Measurements from ENCODE around the gene INCA1. TPM values are rescaled to one million over a fixed set of nuclear protein-coding genes. Genes with fewer than 3 reads are reported as not detected.

Gene INCA1, protein sequence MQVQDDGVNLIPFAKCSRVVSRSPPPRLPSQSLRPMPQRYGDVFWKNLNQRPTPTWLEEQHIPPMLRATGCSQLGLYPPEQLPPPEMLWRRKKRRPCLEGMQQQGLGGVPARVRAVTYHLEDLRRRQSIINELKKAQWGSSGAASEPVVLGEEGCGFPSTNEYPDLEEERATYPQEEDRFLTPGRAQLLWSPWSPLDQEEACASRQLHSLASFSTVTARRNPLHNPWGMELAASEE
- total RNA-seq, result 1 to 10 TPM in 1 of 2 donors, under 1 TPM in 1; 0.99 to 1.7 TPM
- polyA plus RNA-seq (2013, experiment 1 of 2), result 0.89 TPM
- 0.87 TPM for polyA plus RNA-seq (2013, experiment 2 of 2)
- long read RNA-seq, experiment 1, result 0 reads
- long read RNA-seq, experiment 2, partial matches to known transcripts, result 1 of 5 reads
- long read RNA-seq, experiment 2, other reads (novel, unspliced or antisense), result 4 of 5 reads
- long read RNA-seq, experiment 3, result 0 reads
- long read RNA-seq, experiment 4, partial matches to known transcripts, result 0 of 2 reads
- long read RNA-seq, experiment 4, other reads (novel, unspliced or antisense), result 2 of 2 reads

DNA sequence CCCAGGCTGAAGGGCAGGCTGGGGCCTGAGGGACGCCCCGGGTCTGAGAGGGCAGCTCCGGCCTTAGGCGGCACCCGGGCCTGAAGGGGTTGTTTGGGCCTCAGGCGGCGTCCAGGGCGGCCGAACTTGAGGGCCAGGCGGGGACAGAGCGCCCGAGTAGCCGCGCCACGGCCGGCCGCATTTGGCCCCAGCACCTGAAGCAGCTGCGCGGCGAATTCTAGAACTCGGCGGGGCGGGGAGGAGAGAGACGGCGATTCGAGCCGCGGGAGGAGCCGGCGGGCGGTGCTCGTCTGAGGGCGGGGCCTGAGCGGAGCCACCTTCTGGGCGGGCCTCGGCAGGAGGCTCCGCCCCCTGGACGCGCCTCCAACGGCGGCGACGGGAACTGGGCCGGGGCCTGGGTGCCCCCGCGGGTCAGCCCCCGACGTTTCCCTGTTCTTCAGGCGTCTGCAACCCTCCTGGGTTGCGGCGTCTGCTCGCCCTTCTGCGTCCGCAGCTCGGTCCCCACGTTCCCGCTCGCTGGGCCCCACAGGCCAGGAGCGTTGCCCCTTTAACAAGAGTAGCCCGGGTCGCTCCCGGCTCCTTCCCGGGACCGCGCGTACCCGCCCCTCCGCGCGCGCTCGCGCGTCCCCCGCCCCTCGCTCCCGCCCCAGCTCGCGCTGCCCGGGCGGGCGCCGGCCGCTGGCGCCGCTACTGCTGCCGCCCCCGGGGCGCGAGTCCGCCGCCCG is at the start of gene INCA1, which contains the start of gene KIF1C:
Gene INCA1, minus strand, starts transcription at position 221 of the 725 bp plus-strand sequence. CDS start 3,085 bp downstream, outside the sequence.
Gene KIF1C, plus strand, starts transcription at position 649 of the 725 bp plus-strand sequence. CDS start 2,297 bp downstream, outside the sequence.
- TF ChIP-seq, protein P1, sequence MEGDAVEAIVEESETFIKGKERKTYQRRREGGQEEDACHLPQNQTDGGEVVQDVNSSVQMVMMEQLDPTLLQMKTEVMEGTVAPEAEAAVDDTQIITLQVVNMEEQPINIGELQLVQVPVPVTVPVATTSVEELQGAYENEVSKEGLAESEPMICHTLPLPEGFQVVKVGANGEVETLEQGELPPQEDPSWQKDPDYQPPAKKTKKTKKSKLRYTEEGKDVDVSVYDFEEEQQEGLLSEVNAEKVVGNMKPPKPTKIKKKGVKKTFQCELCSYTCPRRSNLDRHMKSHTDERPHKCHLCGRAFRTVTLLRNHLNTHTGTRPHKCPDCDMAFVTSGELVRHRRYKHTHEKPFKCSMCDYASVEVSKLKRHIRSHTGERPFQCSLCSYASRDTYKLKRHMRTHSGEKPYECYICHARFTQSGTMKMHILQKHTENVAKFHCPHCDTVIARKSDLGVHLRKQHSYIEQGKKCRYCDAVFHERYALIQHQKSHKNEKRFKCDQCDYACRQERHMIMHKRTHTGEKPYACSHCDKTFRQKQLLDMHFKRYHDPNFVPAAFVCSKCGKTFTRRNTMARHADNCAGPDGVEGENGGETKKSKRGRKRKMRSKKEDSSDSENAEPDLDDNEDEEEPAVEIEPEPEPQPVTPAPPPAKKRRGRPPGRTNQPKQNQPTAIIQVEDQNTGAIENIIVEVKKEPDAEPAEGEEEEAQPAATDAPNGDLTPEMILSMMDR (conservative IDR thresholded peaks at IDR 0.05), result peak; percentile 17

DNA sequence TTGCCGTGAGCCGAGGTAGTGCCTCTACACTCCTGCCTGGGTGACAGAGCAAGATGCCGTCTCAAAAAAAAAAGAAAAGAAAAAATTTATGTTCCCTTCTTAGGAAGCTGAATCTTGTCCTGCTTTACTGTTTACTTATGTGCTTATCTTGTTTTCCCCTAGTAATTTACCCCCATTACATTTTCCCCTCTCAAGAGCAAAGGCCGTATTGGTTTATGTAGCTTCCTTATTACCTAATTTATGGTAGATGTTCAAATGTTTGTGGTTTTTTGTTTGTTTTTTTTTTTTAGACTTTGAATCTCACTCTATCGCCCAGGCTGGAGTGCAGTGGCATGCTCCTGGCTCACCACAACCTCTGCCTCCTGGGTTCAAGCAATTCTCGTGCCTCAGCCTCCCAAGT is 48.2 kb upstream of the INCA1 start:
- Mint-ChIP-seq H3K27me3 (ENCODE audit: insufficient read depth) (peaks cover 1% of the 10 kb centered on the region), H3K4me1 (no peaks in the 10 kb centered on the region), H3K9me3 (peaks cover 3% of the 10 kb centered on the region)

More for the DNA sequence above, at the start of gene INCA1, which contains the start of gene KIF1C:
- Mint-ChIP-seq H3K4me1 (peaks cover 10% of the 10 kb centered on the region), H3K27me3 (ENCODE audit: insufficient read depth) (peaks cover 29% of the 10 kb centered on the region), H3K9me3 (no peaks in the 10 kb centered on the region), H3K4me3 (peak within 1 kb of the TSS; percentile 84), H3K27ac (peak within 1 kb of the TSS; percentile 64), H3K36me3 (ENCODE audit: low read depth) (peaks cover 22% of the 10 kb centered on the region)
- H3K27ac ChIP-seq (ENCODE audit: low read depth, low read length), result peak within 1 kb of the TSS; percentile 74
- DNase-seq, result peak; percentile 99
- H3K27me3 ChIP-seq (ENCODE audit: control insufficient read depth, insufficient read depth, low read length, poor library complexity, severe bottlenecking), result peaks cover 8% of the 10 kb centered on the region
- H3K4me3 ChIP-seq (ENCODE audit: low read length), result peak within 1 kb of the TSS; percentile 97
- H3K9me3 ChIP-seq (ENCODE audit: control insufficient read depth, low read length), result no peaks in the 10 kb centered on the region
- peak within 1 kb of the TSS; percentile 83 for H3K9ac ChIP-seq (ENCODE audit: extremely low read depth, low read length, poor library complexity, severe bottlenecking)
- H3K36me3 ChIP-seq (ENCODE audit: control insufficient read depth, insufficient read depth, low read length), result peaks cover 29% of the 10 kb centered on the region
- H3K4me1 ChIP-seq (ENCODE audit: control insufficient read depth, insufficient read depth, low read length), result peaks cover 12% of the 10 kb centered on the region
- WGBS, 2 experiments (ENCODE audit: insufficient coverage in 1 of 2, insufficient read length in 1 of 2), result 0% methylated on average over 19 to 93 of the region's 93 CpGs

DNA sequence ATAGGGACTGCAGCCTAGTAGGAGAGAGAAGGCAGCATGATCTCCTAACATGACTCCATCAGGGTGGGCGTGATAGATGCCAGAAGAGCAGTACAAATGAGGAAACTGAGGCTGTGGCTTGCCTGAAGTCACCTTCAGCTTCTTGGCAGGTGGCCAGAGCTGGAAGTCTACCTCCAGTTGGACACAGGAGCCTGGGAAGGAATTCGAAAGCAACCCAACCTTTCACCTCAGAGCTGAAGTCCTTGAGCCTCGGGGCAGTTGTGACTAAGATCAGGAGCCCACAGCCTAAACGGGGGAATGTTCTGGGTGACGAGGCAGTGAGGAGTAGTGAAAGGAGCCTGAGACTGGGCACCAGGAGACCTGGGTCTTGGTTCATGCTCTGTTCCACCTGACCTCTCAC is 47.3 kb upstream of the INCA1 start:
- Mint-ChIP-seq H3K4me3 (no peak overlapping the region), H3K36me3 (ENCODE audit: low read depth) (no peaks in the 10 kb centered on the region), H3K27ac (no peak overlapping the region), H3K9me3 (peaks cover 3% of the 10 kb centered on the region), H3K4me1 (no peaks in the 10 kb centered on the region), H3K27me3 (ENCODE audit: insufficient read depth) (peaks cover 7% of the 10 kb centered on the region)
- WGBS, 2 experiments (ENCODE audit: insufficient coverage in 1 of 2, insufficient read length in 1 of 2), result 93 to 95% methylated on average over 3 to 5 of the region's 5 CpGs
- TF ChIP-seq, protein P1 (conservative IDR thresholded peaks at IDR 0.05), result no peak
- H3K9ac ChIP-seq (ENCODE audit: extremely low read depth, low read length, poor library complexity, severe bottlenecking), result no peak overlapping the region
- no peaks in the 10 kb centered on the region for H3K36me3 ChIP-seq (ENCODE audit: control insufficient read depth, insufficient read depth, low read length)
- H3K4me1 ChIP-seq (ENCODE audit: control insufficient read depth, insufficient read depth, low read length), result no peaks in the 10 kb centered on the region
- no peaks in the 10 kb centered on the region for H3K9me3 ChIP-seq (ENCODE audit: control insufficient read depth, low read length)
- no peak for DNase-seq
- no peak overlapping the region for H3K4me3 ChIP-seq (ENCODE audit: low read length)
- H3K27me3 ChIP-seq (ENCODE audit: control insufficient read depth, insufficient read depth, low read length, poor library complexity, severe bottlenecking), result no peaks in the 10 kb centered on the region
- H3K27ac ChIP-seq (ENCODE audit: low read depth, low read length), result no peak overlapping the region

More for the DNA sequence above, 48.2 kb upstream of the INCA1 start:
- H3K27me3 ChIP-seq (ENCODE audit: control insufficient read depth, insufficient read depth, low read length, poor library complexity, severe bottlenecking), result no peaks in the 10 kb centered on the region
- H3K9me3 ChIP-seq (ENCODE audit: control insufficient read depth, low read length), result no peaks in the 10 kb centered on the region
- no peak overlapping the region for H3K4me3 ChIP-seq (ENCODE audit: low read length)
- H3K36me3 Mint-ChIP-seq (ENCODE audit: low read depth), result no peaks in the 10 kb centered on the region
- H3K9ac ChIP-seq (ENCODE audit: extremely low read depth, low read length, poor library complexity, severe bottlenecking), result no peak overlapping the region
- TF ChIP-seq, protein P1 (conservative IDR thresholded peaks at IDR 0.05), result no peak
- H3K4me1 ChIP-seq (ENCODE audit: control insufficient read depth, insufficient read depth, low read length), result no peaks in the 10 kb centered on the region
- no peak overlapping the region for H3K27ac ChIP-seq (ENCODE audit: low read depth, low read length)
- WGBS, 2 experiments (ENCODE audit: insufficient coverage in 1 of 2, insufficient read length in 1 of 2), result 90 to 92% methylated on average over 5 to 6 of the region's 6 CpGs
- no peaks in the 10 kb centered on the region for H3K36me3 ChIP-seq (ENCODE audit: control insufficient read depth, insufficient read depth, low read length)
- no peak for DNase-seq
- no peak overlapping the region for H3K4me3 Mint-ChIP-seq
- H3K27ac Mint-ChIP-seq, result no peak overlapping the region
